K562 (cell line): ENCODE data around the gene CTIF.

ENCODE experiments used
- ADNP ChIP-seq: fragments of 200-800 bp; sonication (Bioruptor generic); IDR thresholded peaks from 2 replicates; pipeline ENCODE4 v1.6.1; 2016; ENCODE audit warnings: missing genetic modification characterization, missing compliant biosample characterization
- BCLAF1 ChIP-seq, 2 experiments: fragments of 450-650 bp in 1 of 2; IDR thresholded peaks; 2 replicates each; pipeline ENCODE4 v1.6.1; 2011 to 2017; ENCODE audit warnings: low read depth in 2 of 2, antibody characterized with exemption in 1 of 2, borderline replicate concordance in 1 of 2, low read length in 1 of 2, mild to moderate bottlenecking in 1 of 2, mixed read lengths in 1 of 2; ENCODE audit not compliant: control insufficient read depth in 1 of 2
- BHLHE40 ChIP-seq: IDR thresholded peaks from 2 replicates; pipeline ENCODE4 v1.6.1; 2011; ENCODE audit warnings: low read length, improper control_type of control experiment
- CREM ChIP-seq: IDR thresholded peaks from 2 replicates; pipeline ENCODE4 v1.6.1; 2014; ENCODE audit warnings: antibody characterized with exemption, low read depth
- CTCF ChIP-seq, 3 experiments: IDR thresholded peaks in 2 of 3; conservative IDR thresholded peaks in 1 of 3; 2 replicates each; pipeline ENCODE4 v1.5.1; 2011 to 2012; ENCODE audit warnings: low read length in 3 of 3, mild to moderate bottlenecking in 3 of 3, control low read depth in 2 of 3, improper control_type of control experiment in 1 of 3, inconsistent platforms in 1 of 3, low read depth in 1 of 3, mixed read lengths in 1 of 3, moderate library complexity in 1 of 3; ENCODE audit not compliant: insufficient read depth in 2 of 3
- MLX ChIP-seq, 2 experiments: fragments of 450-650 bp in 1 of 2; sonication (generic) in 1 of 2; formaldehyde crosslinking; conservative IDR thresholded peaks; 2 replicates each; pipeline versions ENCODE4 v1.4.0 to v1.8.1; 2020 to 2022; ENCODE audit warnings: mild to moderate bottlenecking in 1 of 2, missing genetic modification reagents in 1 of 2
- POLR2B ChIP-seq: fragments of 450-650 bp; IDR thresholded peaks from 2 replicates; pipeline ENCODE4 v1.6.1; 2018; ENCODE audit warnings: low read depth; ENCODE audit not compliant: partially characterized antibody
- SRF ChIP-seq, 2 experiments: fragments of 250-450, 450-650 bp in 1 of 2; sonication (Bioruptor Pico) in 1 of 2; sonication (generic) in 1 of 2; formaldehyde crosslinking; IDR thresholded peaks; 2 replicates each; pipeline versions ENCODE4 v1.5.0 to v1.5.1; 2020 to 2022; ENCODE audit warnings: mild to moderate bottlenecking in 1 of 2, missing genetic modification reagents in 1 of 2

- TF ChIP-seq MLX (CRISPR knock-in tag; conservative IDR thresholded peaks at IDR 0.05) (no peak), POLR2B (no peak), ADNP (no peak), CREM (no peak), BHLHE40 (no peak), CTCF (IDR thresholded peaks at IDR 0.05 in 2 of 3, conservative IDR thresholded peaks at IDR 0.05 in 1 of 3; ENCODE audit: insufficient read depth in 2 of 3, low read depth in 1 of 3, low read length in 3 of 3) (no peak), BCLAF1 (IDR thresholded peaks at IDR 0.05; ENCODE audit: borderline replicate concordance in 1 of 2, control insufficient read depth in 1 of 2, low read depth in 2 of 2, low read length in 1 of 2) (no peak), SRF (CRISPR knock-in tag; IDR thresholded peaks at IDR 0.05) (no peak)
Observed at GRCh38 chr18:48636436-48636835, 97.6 kb downstream of the CTIF start.
